NCI-H446 treated with DMSO at 0.1 percent for 48 hours (cell line): Measurements from ENCODE around the gene C6orf89.

Source experiments
- DNase-seq: peaks from one replicate; lab custom pipeline; 2025; lab: John Stamatoyannopoulos, UW

Gene C6orf89

DNA sequence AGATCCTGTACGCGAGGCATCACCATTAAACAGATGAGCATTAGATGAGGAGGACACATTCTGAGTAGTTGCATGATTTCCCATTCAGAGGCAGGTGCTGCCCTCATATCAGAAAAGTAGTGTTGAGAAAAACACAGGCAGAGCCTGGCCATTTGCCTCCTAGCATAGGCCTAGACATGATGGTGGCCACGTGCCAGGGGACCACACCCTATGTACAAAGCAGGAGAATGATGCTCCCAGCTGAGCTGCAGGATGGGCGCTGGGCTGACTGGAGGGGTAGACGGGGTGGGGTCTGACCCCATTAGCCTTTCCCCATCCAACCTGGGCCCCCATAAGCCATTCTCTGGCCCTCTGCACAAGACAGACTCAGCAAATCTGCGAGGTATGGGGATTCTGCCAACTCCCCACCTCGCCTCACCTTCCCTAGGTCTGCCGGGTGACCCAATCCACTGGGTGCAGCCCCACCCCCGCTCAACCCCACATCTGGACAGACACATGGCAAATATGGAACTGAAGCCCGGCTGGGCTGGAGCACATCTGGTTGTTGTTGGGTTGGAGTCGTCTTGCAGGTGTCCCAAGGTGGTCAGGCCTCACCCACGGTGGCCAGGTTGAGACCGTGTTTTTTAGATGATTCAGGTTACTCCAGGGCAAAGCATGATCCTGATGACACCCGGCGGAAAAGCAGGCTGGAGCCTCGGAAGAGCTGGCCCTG lies 82.7 kb downstream of the C6orf89 start:
- no peak for DNase-seq

DNA sequence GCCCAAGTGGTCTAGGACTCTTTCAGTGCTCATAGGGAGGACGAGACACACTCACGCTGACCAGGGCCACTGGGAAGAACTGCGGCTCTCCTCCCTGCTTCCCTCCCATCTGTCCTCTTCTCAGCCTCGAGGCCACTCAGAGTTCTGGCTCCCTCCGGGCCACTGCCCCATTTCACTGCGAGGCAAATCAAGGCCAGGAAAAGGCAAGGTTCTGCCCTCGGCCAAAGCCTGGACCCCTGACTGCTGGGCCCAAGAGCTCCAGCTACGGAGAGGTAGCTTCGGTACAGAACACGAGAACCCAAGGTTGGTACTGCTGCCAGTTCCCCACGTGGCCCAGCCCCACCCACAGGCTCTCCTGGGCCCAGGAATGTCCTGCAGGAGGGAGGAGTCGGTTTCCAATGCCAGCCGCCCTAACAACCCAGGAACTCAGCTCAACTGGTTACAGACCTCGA lies 83.5 kb downstream of the C6orf89 start:
- no peak for DNase-seq

DNA sequence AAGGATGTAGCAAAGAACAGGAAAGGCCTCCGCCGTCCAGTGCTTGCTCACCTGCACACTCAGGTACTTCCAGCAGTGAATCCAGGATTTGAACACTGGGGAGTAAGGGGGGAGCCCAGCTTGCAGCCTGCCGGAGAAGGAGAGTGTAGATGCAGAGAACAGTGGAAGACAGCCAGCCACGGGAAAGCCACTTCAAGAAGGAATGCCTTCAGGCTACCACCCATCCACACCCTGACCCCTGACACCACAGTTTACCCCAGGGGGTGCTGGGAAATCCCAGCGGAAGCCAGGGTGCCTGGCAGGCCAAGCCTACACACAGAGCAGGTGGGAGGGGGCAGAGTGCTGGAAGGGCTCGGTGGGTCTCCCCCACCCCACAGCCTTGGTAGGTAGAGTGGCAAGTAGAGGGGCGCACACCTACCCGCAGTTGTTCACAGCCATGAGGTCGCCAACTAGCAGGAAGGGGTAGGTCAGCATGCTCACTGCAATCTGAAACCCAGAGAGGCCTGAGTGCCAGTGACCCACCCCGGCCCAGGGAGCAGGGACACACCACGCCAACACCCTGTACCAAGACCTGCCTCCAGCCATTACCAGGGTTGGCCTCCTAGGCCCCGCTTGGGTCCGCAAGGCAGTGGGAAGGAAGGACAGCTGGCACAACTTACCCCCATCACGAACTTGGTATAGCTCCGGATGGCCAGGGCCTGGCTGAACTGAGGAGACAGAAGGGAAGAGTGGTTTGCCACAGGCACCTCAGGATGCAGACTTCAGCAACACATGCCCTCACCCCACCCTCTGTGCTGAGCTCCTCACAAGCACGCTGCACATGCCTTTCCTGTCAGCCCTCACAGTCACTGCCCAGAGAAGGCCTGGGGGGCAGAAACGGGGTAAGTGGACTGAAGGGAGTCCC lies 84.5 kb downstream of the C6orf89 start:
- no peak for DNase-seq

DNA sequence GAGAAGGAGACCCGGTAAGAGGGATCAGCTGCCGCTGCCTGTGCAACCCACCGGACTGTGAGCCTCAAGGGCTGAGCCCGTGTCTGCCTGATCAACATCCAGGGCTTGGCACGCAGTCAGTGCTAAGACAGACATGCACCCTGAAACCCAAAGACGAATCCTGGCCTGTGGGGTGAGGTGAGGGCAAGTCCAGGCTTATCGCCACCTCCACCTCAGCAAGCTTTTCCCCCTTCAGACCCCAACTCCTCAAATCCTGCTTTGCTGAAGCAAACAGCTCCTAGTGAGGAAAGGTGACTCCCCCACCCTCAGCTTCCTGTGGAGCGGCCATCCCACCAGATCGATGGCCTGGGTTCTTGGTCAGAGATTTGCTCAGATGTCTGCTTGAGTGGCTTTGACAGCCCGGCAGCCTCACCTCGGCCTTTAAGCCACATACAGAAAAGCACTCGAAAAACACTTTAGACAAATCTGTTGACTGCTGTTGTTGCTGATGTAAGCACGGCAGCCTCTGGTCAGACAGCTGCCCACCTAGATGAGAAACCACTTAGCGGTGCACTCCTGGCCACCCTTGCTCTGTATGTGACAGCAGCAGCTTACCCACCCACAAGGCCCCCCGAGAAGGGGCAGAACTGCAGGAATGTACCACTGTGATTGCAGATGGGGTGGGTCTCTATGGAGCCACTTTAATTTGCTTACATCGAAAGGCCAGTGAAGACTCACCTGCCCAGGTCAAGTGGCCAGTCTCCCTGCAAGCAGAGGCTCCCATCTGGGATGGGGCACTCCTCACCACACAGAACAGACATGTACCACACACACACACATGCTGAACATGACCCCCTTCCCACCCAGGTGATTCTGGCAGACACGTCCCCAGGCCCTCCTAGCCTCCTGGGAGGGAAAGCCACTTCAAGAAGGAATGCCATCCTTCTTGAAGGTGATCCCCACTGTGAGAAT lies 85.4 kb downstream of the C6orf89 start:
- DNase-seq: no peak

DNA sequence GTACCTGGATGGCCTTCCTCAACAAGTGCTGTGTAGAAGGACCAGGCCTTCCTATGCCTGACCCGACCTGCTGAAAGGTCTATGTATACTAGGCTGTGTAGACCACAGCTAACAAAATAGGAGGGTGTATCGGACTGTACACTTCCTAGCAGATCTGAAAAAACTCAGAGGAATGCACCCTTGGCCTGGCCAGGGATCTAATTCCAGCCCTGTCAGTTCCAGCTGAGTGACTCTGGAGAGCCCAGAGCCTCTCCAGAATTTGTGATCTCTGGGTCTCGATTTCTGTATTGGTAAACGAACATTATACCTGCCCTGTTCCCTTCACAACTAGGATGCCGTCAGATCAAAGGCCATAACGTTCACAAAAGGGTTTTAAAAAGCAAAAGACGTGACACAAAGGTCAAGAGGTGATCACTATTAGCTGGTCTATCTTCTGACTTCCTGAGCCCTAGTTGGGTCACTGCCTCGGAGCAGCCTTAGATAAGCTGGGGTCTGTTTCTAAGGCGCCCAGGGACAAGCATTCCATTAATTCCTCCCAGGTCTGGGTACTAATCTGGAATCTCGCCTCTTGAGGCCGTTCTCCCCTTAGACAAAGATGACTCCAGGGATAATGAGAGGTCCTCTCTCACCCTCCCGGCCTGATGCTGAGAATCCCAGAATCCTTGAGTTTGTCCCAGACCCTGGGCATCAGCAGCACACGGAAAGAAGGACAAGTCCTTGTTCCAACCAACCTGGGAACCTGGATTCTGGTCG lies 86.3 kb downstream of the C6orf89 start:
- DNase-seq: no peak

DNA sequence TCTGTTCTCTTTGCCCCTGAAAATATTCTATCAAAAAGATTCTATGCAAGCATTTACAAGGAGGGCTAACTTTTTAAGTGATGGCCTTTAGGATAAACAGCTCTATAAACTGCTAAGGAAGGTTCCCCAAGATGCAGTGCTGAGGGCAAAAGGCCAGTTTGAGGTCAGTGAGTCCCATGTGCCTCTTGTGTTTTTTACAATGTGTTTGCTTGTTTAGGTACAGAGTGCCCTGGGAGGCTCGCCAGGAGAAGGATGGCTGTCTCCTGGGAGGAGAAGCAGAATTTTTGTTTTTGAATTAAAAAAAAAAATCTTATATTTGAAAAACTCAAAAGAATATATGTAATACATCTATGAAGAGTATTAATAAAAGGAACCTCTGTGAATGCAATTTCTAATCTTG lies 87.4 kb downstream of the C6orf89 start:
- DNase-seq: no peak

DNA sequence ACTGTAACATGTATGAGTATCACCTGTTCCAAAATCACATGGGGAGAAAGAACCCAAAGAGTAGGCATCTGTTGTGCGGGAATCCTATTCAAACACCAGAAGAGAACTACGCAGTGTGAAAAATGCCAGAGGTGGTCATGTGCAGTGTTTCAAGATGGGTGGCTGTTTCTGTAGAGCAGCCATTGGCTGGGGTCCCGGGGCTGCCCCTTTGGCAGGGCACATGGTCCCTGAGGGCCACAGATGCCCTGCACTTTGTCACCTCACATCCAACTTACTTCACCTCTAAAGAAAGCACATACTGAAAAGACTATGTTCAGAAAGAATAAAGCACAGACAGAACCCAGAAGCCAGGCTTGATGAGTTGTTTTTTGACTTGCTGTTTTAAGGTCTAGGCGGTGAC lies 87.9 kb downstream of the C6orf89 start:
- DNase-seq: no peak

DNA sequence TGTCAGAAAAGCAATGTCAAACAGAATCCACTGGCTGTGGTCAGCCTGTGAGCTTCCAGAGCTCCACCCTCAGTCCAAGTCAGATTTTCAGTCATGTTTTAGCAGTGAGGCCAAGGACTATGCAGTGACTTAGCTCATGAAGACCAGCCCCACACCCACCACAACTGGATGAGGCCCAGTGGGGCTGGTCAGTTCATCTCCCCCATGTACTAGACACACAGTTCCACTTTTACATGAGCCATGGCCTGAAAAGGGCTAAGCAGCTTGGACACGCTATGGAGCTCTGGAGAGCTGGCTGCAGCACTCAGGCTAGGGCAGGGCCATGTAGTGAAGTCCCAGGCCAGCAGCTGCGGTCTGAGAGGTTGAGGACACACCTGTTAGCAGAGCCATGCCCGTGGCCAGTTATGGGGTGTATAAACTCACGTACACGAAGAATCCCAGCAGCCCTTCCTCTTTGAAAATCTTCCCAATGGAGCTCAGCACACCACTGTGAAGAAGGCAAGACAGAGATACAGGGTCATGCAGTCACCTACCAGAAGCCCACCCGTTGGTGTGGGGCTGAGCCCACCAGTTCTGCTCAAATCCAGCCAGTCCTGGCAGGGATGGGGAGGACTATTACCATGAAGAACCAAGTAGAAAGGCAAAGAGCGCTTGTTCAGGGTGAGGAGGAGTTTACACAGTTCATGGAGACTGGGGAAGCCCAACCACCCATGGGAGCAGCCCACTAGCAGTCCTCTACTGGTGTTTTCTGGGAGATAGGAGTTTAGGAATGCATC lies 89.7 kb downstream of the C6orf89 start:
- DNase-seq: no peak

DNA sequence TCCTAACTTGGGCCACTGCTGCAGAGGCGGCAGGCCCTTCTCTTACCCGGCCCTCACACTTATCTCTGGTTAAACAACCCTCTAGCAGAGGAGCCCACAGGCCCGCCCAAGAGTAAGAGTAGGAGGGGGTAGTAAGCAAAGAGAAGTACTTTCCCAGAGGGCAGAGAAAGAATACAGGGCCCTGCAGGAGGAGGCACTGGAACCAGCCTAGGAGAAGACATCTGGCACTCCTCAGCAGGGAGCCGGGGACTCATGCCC lies 90.2 kb downstream of the C6orf89 start:
- DNase-seq: no peak

DNA sequence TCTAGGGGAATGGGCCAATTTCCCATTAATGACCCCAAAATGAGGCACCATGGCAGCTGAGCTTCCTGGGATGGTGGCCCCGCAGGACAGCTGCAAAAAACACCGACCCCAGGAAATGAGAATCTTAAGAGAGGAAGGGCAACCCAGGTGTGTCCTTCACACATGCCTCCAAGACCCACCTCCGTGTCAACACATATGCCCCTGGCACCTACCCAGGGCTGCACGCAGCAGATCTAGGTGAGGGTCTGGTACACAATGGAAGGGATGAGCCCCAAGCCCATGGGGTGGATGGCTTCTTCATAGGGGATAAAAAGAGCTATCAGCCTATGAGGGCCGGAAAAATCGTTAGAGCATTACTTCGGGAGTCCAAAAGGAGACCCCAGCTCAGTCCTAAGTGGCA lies 90.8 kb downstream of the C6orf89 start:
- no peak for DNase-seq

DNA sequence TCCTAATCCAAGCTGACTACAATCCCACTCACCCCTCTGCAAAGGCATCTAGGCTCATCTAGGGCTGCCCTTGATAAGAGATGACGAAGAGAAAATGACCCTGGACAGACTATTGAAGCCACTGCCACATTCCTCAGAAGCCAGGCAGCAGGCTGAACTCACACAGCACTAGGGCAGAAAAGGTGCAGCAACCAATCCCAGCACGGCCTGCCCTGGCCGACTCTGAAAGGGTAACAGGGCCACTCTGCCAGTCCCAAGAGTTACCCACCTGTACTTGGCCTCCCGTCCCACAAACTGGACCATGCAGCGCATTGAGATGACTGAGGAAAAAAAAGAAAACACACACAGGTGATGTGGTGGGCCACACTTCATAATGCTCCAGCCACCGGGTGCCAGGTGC lies 91.2 kb downstream of the C6orf89 start:
- no peak for DNase-seq

DNA sequence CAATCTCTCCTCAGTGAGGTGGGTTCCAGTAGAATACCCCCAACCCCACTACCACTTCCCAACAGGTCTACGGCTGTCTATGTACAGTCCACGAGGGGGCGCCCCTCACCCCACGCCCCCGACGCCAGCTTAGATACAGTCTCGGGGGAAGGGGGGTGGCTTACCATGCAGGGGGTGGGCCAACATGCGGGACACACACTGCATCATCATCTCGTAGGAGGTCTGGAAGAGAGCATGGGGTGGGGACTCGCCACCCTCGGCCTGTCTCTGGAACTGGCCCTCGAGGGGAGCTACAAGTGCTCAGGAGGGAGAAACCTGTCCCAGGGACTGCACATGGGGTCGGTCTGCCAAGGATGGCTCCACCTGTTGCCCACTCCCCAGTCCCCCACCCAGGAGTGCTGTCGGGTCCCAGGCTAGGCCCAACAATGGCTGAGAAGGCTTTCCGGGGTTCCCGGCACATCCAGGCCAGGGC lies 91.8 kb downstream of the C6orf89 start:
- no peak for DNase-seq
